Motor neuron (in vitro differentiated cells): ENCODE measurements around the gene UFSP1. TPM values are rescaled to one million over a fixed set of nuclear protein-coding genes. Genes with fewer than 3 reads are reported as not detected.

Experiments
- ATAC-seq, 8 experiments: fragments of 200-7000 bp; cut with Tn5 transposase; replicated peaks in 6 of 8; 2 replicates each; pipeline ENCODE4 v1.8.0; 2021; ENCODE audit warnings: mild to moderate bottlenecking in 8 of 8, moderate library complexity in 8 of 8
- H3K27ac ChIP-seq, 2 donors: fragments of 250-450 bp; sonication (Bioruptor Pico); 2 replicates each; pipeline ENCODE4 v1.9.0; 2021; ENCODE audit warnings: antibody characterized with exemption in 2 of 2, mild to moderate bottlenecking in 2 of 2, moderate library complexity in 1 of 2
- H3K4me1 ChIP-seq, 2 donors: fragments of 250-450 bp; sonication (Bioruptor Pico); replicated peaks in 1 of 2; 2 replicates each; pipeline ENCODE4 v1.6.1; 2021; ENCODE audit warnings: antibody characterized with exemption in 2 of 2, mild to moderate bottlenecking in 2 of 2, moderate library complexity in 1 of 2
- H3K4me3 ChIP-seq, 5 donors: fragments of 250-450 bp; sonication (Bioruptor Pico); 2 replicates each; pipeline ENCODE4 v1.9.0; 2021; ENCODE audit warnings: antibody characterized with exemption in 5 of 5, mild to moderate bottlenecking in 5 of 5, moderate library complexity in 4 of 5
- WGBS, 10 experiments: fragments of 450-650 bp; shearing (Covaris generic); methylation state at CpG; one replicate each; pipeline ENCODE4 v1.0.0; 2022; 5-methylcytosine and 5-hydroxymethylcytosine counted together
- in situ Hi-C, 9 experiments: fragments of 400-800 bp; cut with MboI; loops; one replicate each; pipeline ENCODE4 v1.15.0; 2021; ENCODE audit warnings: low sequenced_read_pairs in 9 of 9, low pct_unique_long_range_greater_than_20kb in 2 of 9; ENCODE audit not compliant: unreplicated experiment in 9 of 9
- total RNA-seq, 8 experiments: library from RNA; unstranded; fragments of 300-600 nt; gene quantifications; 2 replicates each; pipeline versions ENCODE4 v1.2.3 to v1.2.4, GENCODE V29; 2022

The UFSP1 gene
- total RNA-seq, 8 experiments from 2014 or later = 2.4 to 5.2 (median 2.9) TPM

DNA sequence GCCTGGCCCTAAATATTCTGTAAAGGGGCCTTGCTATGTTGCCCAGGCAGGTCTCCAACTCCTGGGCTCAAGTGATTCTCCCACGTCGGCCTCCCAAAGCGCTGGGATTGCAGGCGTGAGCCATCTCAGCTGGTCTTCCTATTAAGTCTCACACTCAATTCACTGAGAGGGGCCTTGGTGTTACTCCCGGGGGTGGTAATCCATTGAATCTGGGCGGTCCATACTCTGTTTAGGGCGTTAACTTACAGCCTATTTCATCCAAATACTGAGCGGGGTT is 15.3 kb downstream of the UFSP1 start:
- Histone ChIP-seq H3K4me3 (peak overlapping the region; percentile 70 to 98 (median 91)), H3K27ac (peak overlapping the region; percentile 97 to 98), H3K4me1 (peaks cover 15 to 19% of the 10 kb centered on the region in 2 donors)
- in situ Hi-C loops = loop anchor here in 7 of 9 experiments (25.0 kb wide), 2 partner anchors 162 to 412 kb away; partner anchors contain the start of genes SPACDR (in 5 of the 7), EPO (in 4 of the 7) and POP7 (in 4 of the 7)
- 18 to 80% (median 37%) methylated on average over 1 to 3 of the region's 8 CpGs; no CpG with 5 or more reads in 4 of the 10 experiments for WGBS, 10 experiments
- peak in 4 of 8 experiments; percentile 0 to 8 (median 2) for ATAC-seq

DNA sequence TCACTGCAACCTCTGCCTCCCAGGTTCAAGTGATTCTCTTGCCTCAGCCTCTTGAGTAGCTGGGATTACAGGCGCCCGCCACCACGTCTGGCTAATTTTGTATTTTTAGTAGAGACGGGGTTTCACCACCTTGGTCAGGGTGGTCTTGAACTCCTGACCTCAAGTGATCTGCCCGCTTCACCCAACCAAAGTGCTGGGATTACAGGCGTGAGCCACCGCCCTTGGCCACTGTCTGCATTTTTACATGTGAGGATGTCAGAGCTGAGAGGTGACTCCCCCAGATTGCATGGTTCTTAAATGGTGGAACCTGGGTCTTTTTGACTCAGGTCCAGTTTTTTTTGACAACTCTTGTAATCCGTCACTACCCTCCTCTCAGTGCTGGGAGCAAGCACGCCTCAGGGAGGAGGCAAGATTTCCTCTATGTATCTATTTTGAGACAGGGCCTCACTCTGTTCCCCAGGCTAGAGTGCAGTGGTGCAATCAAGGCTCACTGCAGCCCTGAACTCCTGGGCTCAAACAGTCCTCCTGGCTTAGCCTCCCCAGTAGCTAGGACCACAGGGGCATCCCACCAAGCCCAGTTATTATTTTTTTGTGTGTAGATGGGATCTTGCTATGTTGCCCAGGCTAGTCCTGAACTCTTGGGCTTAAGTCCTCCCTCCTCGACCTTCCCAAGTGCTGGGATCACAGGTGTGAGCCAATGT is 15.8 kb downstream of the UFSP1 start:
- no peak for ATAC-seq
- in situ Hi-C loops = loop anchor here in 7 of 9 experiments (25.0 kb wide), 2 partner anchors 161 to 411 kb away; partner anchors contain the start of genes SPACDR (in 5 of the 7), EPO (in 4 of the 7) and POP7 (in 4 of the 7)
- Histone ChIP-seq H3K4me1 (peaks cover 15 to 19% of the 10 kb centered on the region in 2 donors), H3K27ac (peak overlapping the region; percentile 97 to 98), H3K4me3 (peak overlapping the region; percentile 70 to 98 (median 91))
- WGBS, 10 experiments = 60 to 96% (median 93%) methylated on average over 1 to 5 of the region's 10 CpGs; no CpG with 5 or more reads in 6 of the 10 experiments

DNA sequence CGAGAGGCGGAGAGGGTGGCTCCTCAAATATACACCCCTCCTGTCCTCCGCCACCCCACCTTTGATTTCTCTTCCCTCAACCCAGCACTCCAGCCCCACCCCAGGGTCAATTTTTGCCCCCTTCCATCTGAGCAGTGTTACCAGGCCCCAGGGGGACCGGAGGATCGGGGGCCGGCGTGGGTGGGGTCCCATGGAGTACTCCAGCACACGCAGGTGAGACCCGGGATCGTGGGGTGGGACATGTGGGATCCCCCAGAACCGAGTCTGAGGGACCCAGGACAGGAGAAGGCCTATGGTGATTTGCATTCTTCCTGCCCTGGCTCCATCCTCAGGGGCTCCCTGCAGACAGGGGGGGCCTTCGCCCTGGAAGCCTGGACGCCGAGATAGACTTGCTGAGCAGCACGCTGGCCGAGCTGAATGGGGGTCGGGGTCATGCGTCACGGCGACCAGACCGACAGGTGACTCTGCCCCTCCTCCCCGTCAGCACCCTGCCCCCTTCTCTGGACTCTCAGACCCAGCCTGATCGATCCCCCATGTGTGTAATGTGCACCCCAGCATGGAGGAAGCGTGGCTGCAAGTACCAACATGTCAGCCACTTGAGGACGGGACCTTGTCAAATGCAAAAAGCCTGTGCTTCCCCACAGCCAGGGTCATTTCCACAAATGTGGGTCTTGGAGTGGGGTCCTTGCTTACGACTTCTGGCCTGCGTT is 21.6 kb downstream of the UFSP1 start:
- peak overlapping the region; percentile 5 to 36 (median 24) for H3K4me3 ChIP-seq
- in situ Hi-C loops = loop anchor here in 7 of 9 experiments (25.0 kb wide), 2 partner anchors 156 to 406 kb away; partner anchors contain the start of genes SPACDR (in 5 of the 7), EPO (in 4 of the 7) and POP7 (in 4 of the 7)
- H3K27ac ChIP-seq = peak overlapping the region in 1 of 2 donors; percentile 39
- WGBS, 10 experiments = 23 to 80% (median 33%) methylated on average over 1 to 5 of the region's 27 CpGs; no CpG with 5 or more reads in 7 of the 10 experiments
- peaks cover 12 to 21% of the 10 kb centered on the region in 2 donors for H3K4me1 ChIP-seq
- ATAC-seq = peak in 7 of 8 experiments; percentile 3 to 20 (median 6)

DNA sequence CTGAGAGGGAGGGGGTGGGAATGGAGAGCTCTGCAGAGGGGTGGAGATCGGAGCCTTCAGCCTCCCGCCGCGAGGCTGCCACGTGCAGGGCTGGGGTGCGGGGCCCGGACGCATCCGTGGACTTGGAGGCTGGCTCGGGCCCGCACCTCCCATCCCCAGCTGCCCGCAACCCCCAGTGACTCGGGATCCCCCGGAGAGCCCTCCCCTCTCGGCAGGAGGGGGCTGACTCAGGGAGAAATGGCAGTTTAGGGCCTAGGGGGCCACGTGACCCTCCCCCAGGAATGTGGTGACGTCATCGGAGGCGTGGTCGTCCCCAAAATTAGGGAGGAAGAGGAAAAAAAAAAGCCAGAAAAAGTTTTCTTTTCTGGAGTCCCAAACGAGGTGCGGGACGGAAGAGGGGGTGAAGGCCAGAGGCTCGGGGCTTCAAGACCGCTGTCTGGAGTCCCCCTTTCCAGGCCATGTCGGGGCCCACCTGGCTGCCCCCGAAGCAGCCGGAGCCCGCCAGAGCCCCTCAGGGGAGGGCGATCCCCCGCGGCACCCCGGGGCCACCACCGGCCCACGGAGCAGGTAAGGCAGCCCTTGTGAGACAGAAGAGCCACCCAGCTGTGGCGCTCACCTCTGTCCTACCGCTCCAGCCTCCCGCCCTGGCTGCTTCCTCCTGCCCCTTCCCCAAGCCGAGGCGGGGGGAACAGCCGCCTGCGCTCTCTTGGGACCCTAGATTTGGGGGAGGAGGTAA is 22.3 kb downstream of the UFSP1 start, which contains the start of gene TRIP6:
TRIP6 (plus strand) TSS at position 348 of the 736 bp plus-strand sequence; CDS start at position 459, 111 bp downstream.
- H3K27ac ChIP-seq = no peak within 1 kb of the TSS
- peak; percentile 62 to 91 (median 81) for ATAC-seq
- peak within 1 kb of the TSS; percentile 5 to 36 (median 24) for H3K4me3 ChIP-seq
- H3K4me1 ChIP-seq = peaks cover 12 to 21% of the 10 kb centered on the region in 2 donors
- in situ Hi-C loops = loop anchor here in 7 of 9 experiments (25.0 kb wide), 2 partner anchors 155 to 405 kb away; partner anchors contain the start of genes SPACDR (in 5 of the 7), EPO (in 4 of the 7) and POP7 (in 4 of the 7)
- WGBS, 10 experiments = 0 to 12% (median 6%) methylated on average over 2 to 11 of the region's 42 CpGs; no CpG with 5 or more reads in 3 of the 10 experiments

DNA sequence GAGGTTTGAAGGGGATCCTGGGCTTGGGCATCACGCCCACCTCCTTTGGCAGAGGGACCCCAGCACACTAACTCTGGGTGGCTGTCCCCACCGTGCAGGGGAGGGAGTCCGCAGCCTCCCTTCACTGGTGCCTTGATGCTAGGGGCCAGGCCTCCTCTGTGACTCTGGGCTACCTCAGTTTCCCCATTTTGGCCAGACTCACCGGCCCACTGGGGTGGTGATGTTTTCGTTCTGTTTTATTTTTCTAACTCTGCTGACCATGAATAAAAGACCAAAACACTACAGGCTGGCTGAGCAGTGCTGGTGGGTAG is 22.8 kb downstream of the UFSP1 start:
- 20% methylated on average over 1 of the region's 5 CpGs; no CpG with 5 or more reads in 9 of the 10 experiments for WGBS, 10 experiments
- peak in 4 of 8 experiments; percentile 1 to 6 (median 2) for ATAC-seq
- Histone ChIP-seq H3K4me3 (peak overlapping the region in 3 of 5 donors; percentile 17 to 36 (median 24)), H3K4me1 (peaks cover 12 to 21% of the 10 kb centered on the region in 2 donors), H3K27ac (no peak overlapping the region)
- in situ Hi-C loops = loop anchor here in 7 of 9 experiments (25.0 kb wide), 2 partner anchors 154 to 404 kb away; partner anchors contain the start of genes SPACDR (in 5 of the 7), EPO (in 4 of the 7) and POP7 (in 4 of the 7)

DNA sequence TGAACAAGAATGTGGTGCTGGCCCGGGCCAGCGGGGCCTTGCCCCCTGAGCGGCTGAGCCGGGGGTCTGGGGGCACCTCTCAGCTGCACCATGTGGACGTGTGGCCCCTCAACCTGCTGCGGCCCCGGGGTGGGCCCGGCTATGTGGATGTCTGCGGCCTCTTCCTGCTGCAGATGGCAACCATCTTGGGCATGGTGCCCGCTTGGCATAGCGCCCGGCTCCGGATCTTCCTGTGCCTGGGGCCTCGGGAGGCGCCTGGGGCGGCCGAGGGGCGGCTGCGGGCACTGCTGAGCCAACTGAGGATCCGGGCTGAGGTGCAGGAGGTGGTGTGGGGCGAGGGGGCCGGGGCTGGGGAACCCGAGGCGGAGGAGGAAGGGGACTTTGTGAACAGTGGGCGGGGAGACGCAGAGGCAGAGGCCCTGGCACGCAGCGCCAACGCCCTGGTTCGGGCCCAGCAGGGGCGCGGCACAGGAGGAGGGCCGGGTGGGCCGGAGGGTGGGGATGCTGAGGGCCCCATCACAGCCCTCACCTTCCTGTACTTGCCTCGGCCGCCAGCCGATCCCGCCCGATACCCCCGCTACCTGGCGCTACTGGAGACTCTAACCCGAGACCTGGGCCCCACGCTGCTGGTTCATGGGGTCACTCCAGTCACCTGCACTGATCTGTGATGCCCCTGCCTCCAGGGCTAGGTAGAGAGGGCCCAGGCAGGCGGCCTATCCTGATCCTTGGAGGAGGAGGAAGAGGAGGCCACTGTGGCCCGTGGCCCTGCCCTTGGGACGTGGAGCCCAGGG is 23.4 kb downstream of the UFSP1 start:
- Histone ChIP-seq H3K4me3 (peak overlapping the region in 1 of 5 donors; percentile 36), H3K27ac (no peak overlapping the region), H3K4me1 (peaks cover 12 to 21% of the 10 kb centered on the region in 2 donors)
- 80 to 100% methylated on average over 2 to 3 of the region's 46 CpGs; no CpG with 5 or more reads in 8 of the 10 experiments for WGBS, 10 experiments
- ATAC-seq = peak in 3 of 8 experiments; percentile 0 to 61 (median 6)
- in situ Hi-C loops = loop anchor here in 7 of 9 experiments (25.0 kb wide), 2 partner anchors 154 to 404 kb away; partner anchors contain the start of genes SPACDR (in 5 of the 7), EPO (in 4 of the 7) and POP7 (in 4 of the 7)

DNA sequence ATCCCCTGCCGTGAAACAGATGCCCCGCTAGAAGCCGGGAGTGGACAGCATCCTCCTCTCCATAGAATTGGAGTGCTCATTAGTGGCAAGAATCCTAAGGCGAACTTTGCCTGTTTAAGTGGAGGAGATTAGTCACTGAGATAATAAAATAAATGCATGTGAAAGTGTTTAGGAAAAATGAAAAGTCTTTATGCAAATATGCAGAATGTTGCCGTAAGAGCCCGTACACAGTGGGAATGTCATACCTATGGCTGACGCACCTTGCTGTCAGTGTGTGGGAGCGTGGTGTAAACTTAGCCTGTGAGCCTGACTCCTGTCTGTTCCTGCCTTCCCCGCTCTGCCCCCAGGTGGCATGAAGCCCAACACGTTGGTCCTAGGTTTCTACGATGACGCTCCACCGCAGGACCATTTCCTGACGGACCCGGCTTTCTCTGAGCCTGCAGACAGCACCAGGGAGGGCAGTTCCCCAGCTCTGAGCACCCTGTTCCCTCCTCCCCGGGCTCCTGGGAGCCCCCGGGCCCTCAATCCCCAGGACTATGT is 24.1 kb downstream of the UFSP1 start:
- no peak overlapping the region for H3K4me3 ChIP-seq
- in situ Hi-C loops = loop anchor here in 7 of 9 experiments (25.0 kb wide), 2 partner anchors 153 to 403 kb away; partner anchors contain the start of genes SPACDR (in 5 of the 7), EPO (in 4 of the 7) and POP7 (in 4 of the 7)
- ATAC-seq = peak in 1 of 8 experiments; percentile 46

DNA sequence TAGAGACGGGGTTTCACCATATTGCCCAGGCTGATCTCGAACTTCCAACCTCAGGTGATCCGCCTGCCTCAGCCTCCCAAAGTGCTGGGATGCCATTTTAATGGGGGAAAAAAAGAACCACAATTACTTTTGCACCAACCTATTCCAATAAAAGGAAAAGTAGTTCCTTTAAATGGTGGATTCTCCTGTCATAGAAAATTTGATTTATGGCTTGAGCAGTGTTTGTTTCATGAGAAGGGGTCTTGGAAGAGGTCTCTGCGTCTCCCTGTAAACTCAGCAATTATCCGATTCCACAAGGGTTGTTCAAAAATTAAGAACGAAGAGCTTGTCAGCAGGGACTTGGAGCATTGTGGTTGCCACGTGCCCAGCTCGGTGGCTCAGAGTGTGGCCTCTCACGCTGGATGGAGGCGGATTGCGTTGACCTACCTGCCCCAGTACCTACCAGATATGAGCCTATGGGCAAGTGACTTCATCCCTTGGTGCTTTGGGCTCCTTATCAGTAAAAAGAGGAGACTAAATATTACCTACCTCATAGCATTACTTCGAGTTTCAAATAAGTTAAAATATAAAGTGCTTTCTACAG is 25.2 kb downstream of the UFSP1 start:
- in situ Hi-C loops = loop anchor here in 7 of 9 experiments (25.0 kb wide), 2 partner anchors 152 to 402 kb away; partner anchors contain the start of genes SPACDR (in 5 of the 7), EPO (in 4 of the 7) and POP7 (in 4 of the 7)
- no peak overlapping the region for H3K4me3 ChIP-seq
- H3K27ac ChIP-seq = no peak overlapping the region
- ATAC-seq = no peak
- peaks cover 12 to 21% of the 10 kb centered on the region in 2 donors for H3K4me1 ChIP-seq
- WGBS, 10 experiments = 75 to 94% (median 83%) methylated on average over 1 to 11 of the region's 12 CpGs; no CpG with 5 or more reads in 2 of the 10 experiments

More for the DNA sequence above, 24.1 kb downstream of the UFSP1 start:
- Histone ChIP-seq H3K4me1 (peaks cover 12 to 21% of the 10 kb centered on the region in 2 donors), H3K27ac (no peak overlapping the region)
- 15 to 100% (median 85%) methylated on average over 1 to 8 of the region's 17 CpGs; no CpG with 5 or more reads in 4 of the 10 experiments for WGBS, 10 experiments

DNA sequence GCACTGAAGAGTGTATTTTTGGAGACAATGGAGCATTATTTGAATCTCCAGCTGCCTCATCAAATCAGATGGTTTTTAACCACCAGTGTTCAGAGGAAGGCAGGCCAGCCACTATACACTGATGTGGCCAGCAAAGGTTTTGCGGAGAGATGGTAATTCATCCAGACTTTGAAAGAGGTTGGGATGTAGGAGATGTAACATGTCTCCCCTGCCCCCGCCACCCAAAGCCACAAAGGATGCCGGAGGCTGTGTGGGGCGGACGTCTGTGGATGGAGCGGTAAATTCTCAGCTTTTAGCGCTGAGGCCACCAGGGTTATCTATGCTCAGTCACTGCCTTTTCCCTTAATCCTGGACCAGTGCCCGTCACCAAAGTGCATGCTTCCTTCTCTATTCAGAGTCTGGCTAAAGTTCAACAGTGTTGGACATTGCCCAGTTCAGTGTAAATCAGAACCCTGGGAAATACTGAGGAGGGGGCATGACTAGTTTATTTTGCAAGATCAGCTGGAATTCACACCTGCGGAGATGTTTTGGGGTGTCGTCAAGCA is 26.0 kb downstream of the UFSP1 start:
- in situ Hi-C loops = loop anchor here in 7 of 9 experiments (25.0 kb wide), 2 partner anchors 151 to 401 kb away; partner anchors contain the start of genes SPACDR (in 5 of the 7), EPO (in 4 of the 7) and POP7 (in 4 of the 7)
- peaks cover 12 to 20% of the 10 kb centered on the region in 2 donors for H3K4me1 ChIP-seq
- H3K27ac ChIP-seq = no peak overlapping the region
- no peak overlapping the region for H3K4me3 ChIP-seq
- WGBS, 10 experiments = 88 to 100% (median 95%) methylated on average over 1 to 8 of the region's 10 CpGs; no CpG with 5 or more reads in 2 of the 10 experiments
- ATAC-seq = no peak

DNA sequence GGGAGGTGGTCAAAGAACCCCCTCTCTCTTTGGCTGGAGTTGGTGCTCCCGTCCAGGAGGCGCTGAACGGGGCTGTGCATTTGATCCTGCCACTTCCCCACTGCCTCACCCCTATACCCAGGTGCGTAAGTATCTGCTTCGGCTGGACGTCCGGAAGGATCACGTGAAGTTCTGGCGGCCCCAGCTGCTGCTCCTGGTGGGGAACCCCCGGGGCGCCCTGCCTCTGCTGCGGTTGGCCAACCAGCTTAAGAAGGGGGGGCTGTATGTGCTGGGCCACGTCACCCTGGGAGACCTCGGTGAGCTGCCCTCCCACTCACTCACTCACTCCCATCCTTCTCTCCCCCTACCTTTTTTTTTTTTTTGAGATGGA is 27.9 kb downstream of the UFSP1 start:
- ATAC-seq = no peak
- Histone ChIP-seq H3K4me1 (peaks cover 2 to 4% of the 10 kb centered on the region in 2 donors), H3K27ac (no peak overlapping the region), H3K4me3 (no peak overlapping the region)
- in situ Hi-C loops = loop anchor here in 7 of 9 experiments (25.0 kb wide), 2 partner anchors 149 to 399 kb away; partner anchors contain the start of genes SPACDR (in 5 of the 7), EPO (in 4 of the 7) and POP7 (in 4 of the 7)
- WGBS, 10 experiments = 95% methylated on average over 4 of the region's 14 CpGs; no CpG with 5 or more reads in 9 of the 10 experiments
